GM23338 (cell line): ENCODE results near the gene ZBP1.

Experiments used
- CREB1 ChIP-seq: fragments of 250-450 bp; sonication (Bioruptor Pico); IDR thresholded peaks from 2 replicates; pipeline ENCODE4 v1.5.0; 2020; ENCODE audit warnings: low read depth, mild to moderate bottlenecking, moderate library complexity
- EZH2 ChIP-seq: fragments of 200-600 bp; sonication (generic); IDR thresholded peaks from one replicate; pipeline ENCODE4 v1.8.0; 2017; ENCODE audit warnings: antibody characterized with exemption, mild to moderate bottlenecking, low read depth; ENCODE audit not compliant: unreplicated experiment
- EZH2phosphoT487 ChIP-seq: fragments of 200-600 bp; sonication (generic); IDR thresholded peaks from one replicate; pipeline ENCODE4 v1.8.1; 2018; ENCODE audit warnings: antibody characterized with exemption; ENCODE audit not compliant: unreplicated experiment
- JUNB ChIP-seq: IDR thresholded peaks from one replicate; pipeline ENCODE4 v1.6.1; 2016; ENCODE audit warnings: antibody characterized with exemption; ENCODE audit not compliant: unreplicated experiment
- NANOG ChIP-seq: IDR thresholded peaks from 2 replicates; pipeline ENCODE4 v1.6.1; 2016; ENCODE audit warnings: antibody characterized with exemption, borderline replicate concordance
- POLR2AphosphoS5 ChIP-seq: IDR thresholded peaks from 2 replicates; pipeline ENCODE4 v1.6.1; 2016; ENCODE audit warnings: antibody characterized with exemption, low read depth
- STAT1 ChIP-seq: IDR thresholded peaks from one replicate; pipeline ENCODE4 v1.6.1; 2016; ENCODE audit warnings: antibody characterized with exemption; ENCODE audit not compliant: unreplicated experiment
- ZNF114 ChIP-seq: fragments of 250-450 bp; sonication (Bioruptor Pico); IDR thresholded peaks from 2 replicates; pipeline ENCODE4 v1.5.0; 2020; ENCODE audit warnings: mild to moderate bottlenecking, moderate library complexity
- ZNF331 ChIP-seq: fragments of 250-450 bp; sonication (Bioruptor Pico); IDR thresholded peaks from 2 replicates; pipeline ENCODE4 v1.5.0; 2020; ENCODE audit warnings: low read depth, mild to moderate bottlenecking, moderate library complexity
- TF ChIP-seq, protein P1 (sequence below), 2 experiments: fragments of 200-600 bp in 1 of 2; sonication (generic) in 1 of 2; conservative IDR thresholded peaks; 2 replicates each; pipeline versions ENCODE4 v1.5.1 to v1.6.1; 2016 to 2017; ENCODE audit warnings: antibody characterized with exemption in 2 of 2, low read depth in 2 of 2, mild to moderate bottlenecking in 2 of 2, moderate library complexity in 1 of 2
- TF ChIP-seq, protein P2 (sequence below): IDR thresholded peaks from one replicate; pipeline ENCODE4 v1.6.1; 2018; ENCODE audit warnings: antibody characterized with exemption; ENCODE audit not compliant: unreplicated experiment
- TF ChIP-seq, protein P3 (sequence below): IDR thresholded peaks from 2 replicates; pipeline ENCODE4 v1.6.1; 2016; ENCODE audit warnings: antibody characterized with exemption

DNA sequence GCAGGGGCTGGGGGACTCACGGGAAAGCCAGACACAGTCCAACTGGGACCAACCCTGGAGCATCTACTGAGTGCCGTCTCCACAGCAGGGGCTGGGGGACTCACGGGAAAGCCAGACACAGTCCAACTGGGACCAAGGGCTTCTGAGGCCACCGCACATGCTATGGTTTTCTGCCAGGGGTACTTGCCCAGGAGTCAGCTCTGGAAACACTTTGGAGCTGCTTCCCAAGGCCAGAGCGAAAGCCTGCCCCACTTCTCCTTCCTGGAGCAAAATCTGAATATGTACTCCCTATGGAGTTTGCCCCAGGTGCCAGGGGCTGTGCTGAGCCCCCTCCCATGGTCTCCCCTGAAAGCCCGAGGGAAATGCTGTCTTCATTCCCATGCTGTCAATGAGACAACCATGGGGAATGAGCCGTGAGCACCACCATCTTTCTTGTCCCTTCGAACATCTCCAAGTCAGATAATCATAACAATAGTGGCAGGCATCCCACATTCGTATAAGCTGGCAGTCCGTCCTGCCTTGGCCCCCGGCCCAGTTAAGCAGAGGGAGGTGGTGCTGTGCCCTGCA is 40.8 kb downstream of the ZBP1 start:
- TF ChIP-seq, protein P1, sequence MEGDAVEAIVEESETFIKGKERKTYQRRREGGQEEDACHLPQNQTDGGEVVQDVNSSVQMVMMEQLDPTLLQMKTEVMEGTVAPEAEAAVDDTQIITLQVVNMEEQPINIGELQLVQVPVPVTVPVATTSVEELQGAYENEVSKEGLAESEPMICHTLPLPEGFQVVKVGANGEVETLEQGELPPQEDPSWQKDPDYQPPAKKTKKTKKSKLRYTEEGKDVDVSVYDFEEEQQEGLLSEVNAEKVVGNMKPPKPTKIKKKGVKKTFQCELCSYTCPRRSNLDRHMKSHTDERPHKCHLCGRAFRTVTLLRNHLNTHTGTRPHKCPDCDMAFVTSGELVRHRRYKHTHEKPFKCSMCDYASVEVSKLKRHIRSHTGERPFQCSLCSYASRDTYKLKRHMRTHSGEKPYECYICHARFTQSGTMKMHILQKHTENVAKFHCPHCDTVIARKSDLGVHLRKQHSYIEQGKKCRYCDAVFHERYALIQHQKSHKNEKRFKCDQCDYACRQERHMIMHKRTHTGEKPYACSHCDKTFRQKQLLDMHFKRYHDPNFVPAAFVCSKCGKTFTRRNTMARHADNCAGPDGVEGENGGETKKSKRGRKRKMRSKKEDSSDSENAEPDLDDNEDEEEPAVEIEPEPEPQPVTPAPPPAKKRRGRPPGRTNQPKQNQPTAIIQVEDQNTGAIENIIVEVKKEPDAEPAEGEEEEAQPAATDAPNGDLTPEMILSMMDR (conservative IDR thresholded peaks at IDR 0.05; ENCODE audit: low read depth in 2 of 2) = no peak
- no peak for TF ChIP-seq POLR2AphosphoS5
- TF ChIP-seq EZH2 = no peak
- TF ChIP-seq EZH2phosphoT487 = no peak
- TF ChIP-seq, protein P2, sequence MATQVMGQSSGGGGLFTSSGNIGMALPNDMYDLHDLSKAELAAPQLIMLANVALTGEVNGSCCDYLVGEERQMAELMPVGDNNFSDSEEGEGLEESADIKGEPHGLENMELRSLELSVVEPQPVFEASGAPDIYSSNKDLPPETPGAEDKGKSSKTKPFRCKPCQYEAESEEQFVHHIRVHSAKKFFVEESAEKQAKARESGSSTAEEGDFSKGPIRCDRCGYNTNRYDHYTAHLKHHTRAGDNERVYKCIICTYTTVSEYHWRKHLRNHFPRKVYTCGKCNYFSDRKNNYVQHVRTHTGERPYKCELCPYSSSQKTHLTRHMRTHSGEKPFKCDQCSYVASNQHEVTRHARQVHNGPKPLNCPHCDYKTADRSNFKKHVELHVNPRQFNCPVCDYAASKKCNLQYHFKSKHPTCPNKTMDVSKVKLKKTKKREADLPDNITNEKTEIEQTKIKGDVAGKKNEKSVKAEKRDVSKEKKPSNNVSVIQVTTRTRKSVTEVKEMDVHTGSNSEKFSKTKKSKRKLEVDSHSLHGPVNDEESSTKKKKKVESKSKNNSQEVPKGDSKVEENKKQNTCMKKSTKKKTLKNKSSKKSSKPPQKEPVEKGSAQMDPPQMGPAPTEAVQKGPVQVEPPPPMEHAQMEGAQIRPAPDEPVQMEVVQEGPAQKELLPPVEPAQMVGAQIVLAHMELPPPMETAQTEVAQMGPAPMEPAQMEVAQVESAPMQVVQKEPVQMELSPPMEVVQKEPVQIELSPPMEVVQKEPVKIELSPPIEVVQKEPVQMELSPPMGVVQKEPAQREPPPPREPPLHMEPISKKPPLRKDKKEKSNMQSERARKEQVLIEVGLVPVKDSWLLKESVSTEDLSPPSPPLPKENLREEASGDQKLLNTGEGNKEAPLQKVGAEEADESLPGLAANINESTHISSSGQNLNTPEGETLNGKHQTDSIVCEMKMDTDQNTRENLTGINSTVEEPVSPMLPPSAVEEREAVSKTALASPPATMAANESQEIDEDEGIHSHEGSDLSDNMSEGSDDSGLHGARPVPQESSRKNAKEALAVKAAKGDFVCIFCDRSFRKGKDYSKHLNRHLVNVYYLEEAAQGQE = no peak
- TF ChIP-seq CREB1 (CRISPR knock-in tag) = no peak
- no peak for TF ChIP-seq ZNF331 (CRISPR knock-in tag)
- TF ChIP-seq, protein P3, sequence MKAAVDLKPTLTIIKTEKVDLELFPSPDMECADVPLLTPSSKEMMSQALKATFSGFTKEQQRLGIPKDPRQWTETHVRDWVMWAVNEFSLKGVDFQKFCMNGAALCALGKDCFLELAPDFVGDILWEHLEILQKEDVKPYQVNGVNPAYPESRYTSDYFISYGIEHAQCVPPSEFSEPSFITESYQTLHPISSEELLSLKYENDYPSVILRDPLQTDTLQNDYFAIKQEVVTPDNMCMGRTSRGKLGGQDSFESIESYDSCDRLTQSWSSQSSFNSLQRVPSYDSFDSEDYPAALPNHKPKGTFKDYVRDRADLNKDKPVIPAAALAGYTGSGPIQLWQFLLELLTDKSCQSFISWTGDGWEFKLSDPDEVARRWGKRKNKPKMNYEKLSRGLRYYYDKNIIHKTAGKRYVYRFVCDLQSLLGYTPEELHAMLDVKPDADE = no peak
- TF ChIP-seq ZNF114 (CRISPR knock-in tag) = no peak
- no peak for TF ChIP-seq STAT1
- TF ChIP-seq NANOG = no peak
- TF ChIP-seq JUNB = no peak
